Progenitor cell of endocrine pancreas (in vitro differentiated cells): ENCODE measurements around the gene KLHDC10. TPM values are rescaled to one million over a fixed set of nuclear protein-coding genes. Genes with fewer than 3 reads are reported as not detected.

Source experiments
- DNase-seq: peaks from one replicate; pipeline ENCODE4 v3.0.0; 2021; ENCODE audit warnings: low spot score; ENCODE audit not compliant: unreplicated experiment
- H3K27ac Mint-ChIP-seq: 2 replicates; pipeline ENCODE4 v1.8.0; 2021; ENCODE audit warnings: mild to moderate bottlenecking, moderate library complexity, mixed read lengths
- H3K27me3 Mint-ChIP-seq: 2 replicates; pipeline ENCODE4 v1.8.0; 2021; ENCODE audit warnings: mixed read lengths
- H3K36me3 Mint-ChIP-seq: 2 replicates; pipeline ENCODE4 v1.8.0; 2022; ENCODE audit warnings: mixed read lengths; ENCODE audit not compliant: insufficient read depth
- H3K4me1 Mint-ChIP-seq: 2 replicates; pipeline ENCODE4 v1.8.0; 2021; ENCODE audit warnings: low read depth, mixed read lengths
- H3K4me3 Mint-ChIP-seq: 2 replicates; pipeline ENCODE4 v1.8.0; 2021; ENCODE audit warnings: low read depth, mild to moderate bottlenecking, moderate library complexity, mixed read lengths
- H3K9me3 Mint-ChIP-seq: 2 replicates; pipeline ENCODE4 v1.8.0; 2021; ENCODE audit warnings: low read depth, mixed read lengths
- total RNA-seq: library from RNA; stranded (reverse); gene quantifications from 2 replicates; pipeline ENCODE4 v1.2.1, GENCODE V29; 2021
- TF ChIP-seq, protein P1 (sequence below): fragments of 200-600 bp; sonication (generic); IDR thresholded peaks from one replicate; pipeline ENCODE4 v1.5.0; 2021; ENCODE audit warnings: antibody characterized with exemption, mild to moderate bottlenecking; ENCODE audit not compliant: unreplicated experiment

The KLHDC10 gene
- total RNA-seq, 1 donor from 2014 or later, result 50.1 TPM

DNA sequence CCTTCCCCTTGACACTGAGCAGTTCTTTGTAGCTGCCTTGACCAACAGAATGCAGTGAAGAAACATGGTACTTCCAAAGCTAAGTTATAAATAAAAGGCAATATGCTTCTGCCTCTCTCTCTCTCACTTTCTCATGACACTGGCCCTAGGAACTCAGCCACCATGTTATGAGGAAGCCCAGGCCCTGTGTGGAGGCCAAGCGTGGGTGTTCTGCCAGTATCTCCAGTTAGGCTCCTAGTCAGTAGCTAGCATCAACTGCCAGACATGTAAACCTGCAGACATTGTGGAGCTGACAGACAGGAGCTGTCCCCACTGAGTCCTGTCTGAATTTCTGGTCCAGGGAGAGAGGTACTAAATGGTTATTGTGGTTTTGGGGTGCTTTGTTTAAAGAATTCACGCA is 89.7 kb downstream of the KLHDC10 start:
- H3K36me3 Mint-ChIP-seq, result peaks cover 35% of the 10 kb centered on the region
- H3K4me3 Mint-ChIP-seq, result no peak overlapping the region
- no peak for DNase-seq
- no peaks in the 10 kb centered on the region for H3K27me3 Mint-ChIP-seq
- H3K9me3 Mint-ChIP-seq, result no peaks in the 10 kb centered on the region
- TF ChIP-seq, protein P1, sequence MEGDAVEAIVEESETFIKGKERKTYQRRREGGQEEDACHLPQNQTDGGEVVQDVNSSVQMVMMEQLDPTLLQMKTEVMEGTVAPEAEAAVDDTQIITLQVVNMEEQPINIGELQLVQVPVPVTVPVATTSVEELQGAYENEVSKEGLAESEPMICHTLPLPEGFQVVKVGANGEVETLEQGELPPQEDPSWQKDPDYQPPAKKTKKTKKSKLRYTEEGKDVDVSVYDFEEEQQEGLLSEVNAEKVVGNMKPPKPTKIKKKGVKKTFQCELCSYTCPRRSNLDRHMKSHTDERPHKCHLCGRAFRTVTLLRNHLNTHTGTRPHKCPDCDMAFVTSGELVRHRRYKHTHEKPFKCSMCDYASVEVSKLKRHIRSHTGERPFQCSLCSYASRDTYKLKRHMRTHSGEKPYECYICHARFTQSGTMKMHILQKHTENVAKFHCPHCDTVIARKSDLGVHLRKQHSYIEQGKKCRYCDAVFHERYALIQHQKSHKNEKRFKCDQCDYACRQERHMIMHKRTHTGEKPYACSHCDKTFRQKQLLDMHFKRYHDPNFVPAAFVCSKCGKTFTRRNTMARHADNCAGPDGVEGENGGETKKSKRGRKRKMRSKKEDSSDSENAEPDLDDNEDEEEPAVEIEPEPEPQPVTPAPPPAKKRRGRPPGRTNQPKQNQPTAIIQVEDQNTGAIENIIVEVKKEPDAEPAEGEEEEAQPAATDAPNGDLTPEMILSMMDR, result no peak
- no peaks in the 10 kb centered on the region for H3K4me1 Mint-ChIP-seq
- no peak overlapping the region for H3K27ac Mint-ChIP-seq

DNA sequence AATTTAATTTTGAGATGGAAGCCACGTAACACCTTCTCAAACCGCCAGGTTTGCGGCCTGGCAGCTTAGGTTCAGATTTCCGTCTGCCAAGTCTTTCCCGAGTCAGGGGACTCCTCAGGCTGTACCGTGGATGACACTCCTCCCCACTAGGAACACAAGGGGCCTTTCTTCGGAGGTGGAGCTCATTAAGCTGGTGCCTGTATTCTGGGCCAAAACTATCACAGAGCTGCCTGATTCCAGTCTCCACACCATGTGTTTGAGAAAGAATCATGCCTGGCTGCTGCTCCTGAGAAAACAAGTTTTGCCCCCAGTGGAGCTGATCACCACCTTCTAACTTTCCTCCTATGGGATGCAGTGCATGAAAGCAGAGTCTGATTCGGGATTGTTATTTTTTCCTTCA is 90.1 kb downstream of the KLHDC10 start:
- H3K36me3 Mint-ChIP-seq, result peaks cover 35% of the 10 kb centered on the region
- no peak overlapping the region for H3K4me3 Mint-ChIP-seq
- H3K4me1 Mint-ChIP-seq, result no peaks in the 10 kb centered on the region
- no peak for DNase-seq
- no peaks in the 10 kb centered on the region for H3K27me3 Mint-ChIP-seq
- no peaks in the 10 kb centered on the region for H3K9me3 Mint-ChIP-seq
- no peak overlapping the region for H3K27ac Mint-ChIP-seq
- TF ChIP-seq, protein P1, result no peak

DNA sequence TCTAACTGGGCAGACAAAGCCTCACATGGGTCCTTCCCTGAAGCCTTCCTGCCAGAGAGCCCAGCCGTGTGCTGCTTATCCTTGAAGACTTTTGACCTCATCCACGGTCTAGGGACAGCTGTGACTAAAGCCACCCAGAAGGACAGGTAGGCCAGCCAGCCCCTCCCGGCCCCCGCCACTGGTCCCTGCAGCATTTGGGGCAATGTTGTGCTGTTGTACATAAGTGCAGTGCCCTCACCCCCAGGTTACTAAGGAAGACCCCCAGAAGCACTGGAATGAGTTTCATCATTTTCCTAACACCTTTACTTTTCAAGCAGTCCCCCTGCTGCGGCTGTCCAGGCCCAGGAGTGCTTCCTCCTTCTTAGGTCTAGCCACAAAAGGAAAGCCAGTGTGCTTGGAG is 91.9 kb downstream of the KLHDC10 start:
- peaks cover 33% of the 10 kb centered on the region for H3K36me3 Mint-ChIP-seq
- no peaks in the 10 kb centered on the region for H3K27me3 Mint-ChIP-seq
- TF ChIP-seq, protein P1, result no peak
- no peak for DNase-seq
- no peak overlapping the region for H3K27ac Mint-ChIP-seq
- H3K4me1 Mint-ChIP-seq, result no peaks in the 10 kb centered on the region
- no peaks in the 10 kb centered on the region for H3K9me3 Mint-ChIP-seq
- no peak overlapping the region for H3K4me3 Mint-ChIP-seq

DNA sequence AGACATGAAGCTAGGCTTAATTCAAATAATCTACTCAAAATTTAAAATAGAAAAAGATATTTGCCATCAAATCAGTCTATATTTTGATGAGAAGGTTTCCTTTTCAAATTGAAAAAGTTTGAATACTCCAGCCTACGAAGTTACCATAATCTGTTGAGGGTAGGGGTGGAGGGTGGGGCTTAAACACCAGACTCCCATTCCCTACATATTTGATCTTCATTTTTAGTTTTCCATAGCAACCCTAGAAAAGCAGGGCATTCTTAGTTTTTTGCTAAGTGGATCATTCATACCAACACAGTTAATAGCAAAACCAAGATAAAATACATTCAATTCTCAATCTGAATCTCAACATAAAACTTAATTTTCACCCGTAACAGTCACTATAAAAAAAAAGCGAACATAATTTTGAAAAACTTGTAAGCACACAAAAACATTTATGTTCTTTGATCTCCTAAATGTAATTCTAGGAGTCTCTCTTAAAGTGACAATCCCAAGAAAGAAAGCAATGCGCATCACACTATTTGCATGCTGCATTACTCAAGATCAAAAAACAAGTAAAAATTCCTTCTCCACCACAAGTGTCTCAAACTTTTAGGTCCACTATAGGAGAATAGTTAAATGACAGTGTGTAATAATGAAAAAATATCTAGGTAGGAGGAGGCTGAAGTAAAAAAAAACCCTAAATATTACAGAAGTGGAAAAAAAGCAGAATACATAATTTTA is 104.1 kb downstream of the KLHDC10 start:
- TF ChIP-seq, protein P1, result no peak
- Mint-ChIP-seq H3K9me3 (no peaks in the 10 kb centered on the region), H3K27ac (no peak overlapping the region), H3K27me3 (no peaks in the 10 kb centered on the region), H3K4me3 (no peak overlapping the region), H3K4me1 (peaks cover 4% of the 10 kb centered on the region), H3K36me3 (peaks cover 30% of the 10 kb centered on the region)
- no peak for DNase-seq

DNA sequence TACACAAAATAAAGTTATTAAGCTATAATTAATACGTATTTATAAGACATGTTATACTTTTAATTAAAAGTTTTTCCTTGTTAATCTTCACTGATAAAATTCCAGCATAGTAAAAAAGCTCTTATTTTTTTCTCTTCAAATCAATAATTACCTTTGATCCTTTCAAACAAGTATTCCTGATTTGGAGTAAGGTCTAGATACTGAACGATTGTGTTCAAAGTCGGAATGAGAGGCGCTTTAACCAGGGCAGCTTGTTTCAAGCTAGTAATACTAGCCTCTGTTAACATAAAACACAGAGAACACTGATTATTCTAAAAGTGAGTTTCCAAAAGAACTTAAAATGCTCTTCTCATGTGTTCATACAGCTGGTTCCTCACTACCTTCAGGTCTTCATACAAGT is 107.9 kb downstream of the KLHDC10 start:
- no peak for DNase-seq
- Mint-ChIP-seq H3K4me1 (peaks cover 4% of the 10 kb centered on the region), H3K36me3 (peaks cover 28% of the 10 kb centered on the region), H3K27me3 (no peaks in the 10 kb centered on the region), H3K27ac (no peak overlapping the region), H3K4me3 (no peak overlapping the region), H3K9me3 (no peaks in the 10 kb centered on the region)
- TF ChIP-seq, protein P1, result no peak
